ENCODE data around the gene MACROD2.

The MACROD2 gene

GRCh38 chr20:14570811-14571210 is 575.5 kb downstream of the MACROD2 start:
- 84 to 97% methylated on average over 2 of the region's 2 CpGs for WGBS, 2 experiments
- no peak overlapping the region for H3K27ac ChIP-seq (ENCODE audit: insufficient read depth, low read depth, low read length, poor library complexity, severe bottlenecking)
- peaks cover 4% of the 10 kb centered on the region for H3K9me3 ChIP-seq (ENCODE audit: control insufficient read depth, low read length)
- H3K27me3 ChIP-seq (ENCODE audit: control insufficient read depth, insufficient read depth, low read length, poor library complexity, severe bottlenecking), result no peaks in the 10 kb centered on the region
- H3K4me3 ChIP-seq (ENCODE audit: insufficient read depth, low read depth, low read length), result no peak overlapping the region
- no peaks in the 10 kb centered on the region for H3K36me3 ChIP-seq (ENCODE audit: control insufficient read depth, insufficient read depth, low read length)
- peaks cover 18% of the 10 kb centered on the region for H3K4me1 ChIP-seq (ENCODE audit: control insufficient read depth, insufficient read depth, low read length)

DNA sequence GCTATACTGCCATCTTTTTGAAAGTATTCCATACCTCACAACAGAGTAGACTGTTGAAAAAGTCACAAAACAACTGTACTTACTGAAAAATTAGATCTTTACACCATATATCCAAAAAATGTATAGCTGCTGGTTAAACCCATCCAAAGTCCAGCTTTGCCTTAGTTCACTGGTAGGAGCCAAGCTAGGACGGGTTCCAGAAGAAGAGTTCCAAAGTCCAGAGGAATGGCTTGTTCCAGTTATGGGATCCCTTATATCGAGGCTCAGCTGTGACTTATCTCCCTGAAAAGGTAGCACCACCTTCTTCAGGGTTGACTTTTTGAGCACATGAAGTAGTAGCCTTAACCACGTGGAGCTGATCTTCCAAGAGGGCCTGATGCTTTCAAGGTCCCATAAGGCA is 578.4 kb downstream of the MACROD2 start:
- H3K4me1 ChIP-seq (ENCODE audit: control insufficient read depth, insufficient read depth, low read length), result peaks cover 16% of the 10 kb centered on the region
- H3K4me3 ChIP-seq (ENCODE audit: insufficient read depth, low read depth, low read length), result no peak overlapping the region
- no peaks in the 10 kb centered on the region for H3K9me3 ChIP-seq (ENCODE audit: control insufficient read depth, low read length)
- no peak overlapping the region for H3K27ac ChIP-seq (ENCODE audit: insufficient read depth, low read depth, low read length, poor library complexity, severe bottlenecking)
- no peaks in the 10 kb centered on the region for H3K36me3 ChIP-seq (ENCODE audit: control insufficient read depth, insufficient read depth, low read length)
- no peaks in the 10 kb centered on the region for H3K27me3 ChIP-seq (ENCODE audit: control insufficient read depth, insufficient read depth, low read length, poor library complexity, severe bottlenecking)
- WGBS, 2 experiments, result 93 to 96% methylated on average over 3 of the region's 3 CpGs

GRCh38 chr20:14576196-14576877 is 581.0 kb downstream of the MACROD2 start:
- WGBS, 2 experiments, result 82 to 85% methylated on average over 3 of the region's 3 CpGs
- Histone ChIP-seq H3K4me3 (ENCODE audit: insufficient read depth, low read depth, low read length) (no peak overlapping the region), H3K4me1 (ENCODE audit: control insufficient read depth, insufficient read depth, low read length) (peaks cover 7% of the 10 kb centered on the region), H3K9me3 (ENCODE audit: control insufficient read depth, low read length) (no peaks in the 10 kb centered on the region), H3K27me3 (ENCODE audit: control insufficient read depth, insufficient read depth, low read length, poor library complexity, severe bottlenecking) (no peaks in the 10 kb centered on the region), H3K27ac (ENCODE audit: insufficient read depth, low read depth, low read length, poor library complexity, severe bottlenecking) (no peak overlapping the region), H3K36me3 (ENCODE audit: control insufficient read depth, insufficient read depth, low read length) (no peaks in the 10 kb centered on the region)

DNA sequence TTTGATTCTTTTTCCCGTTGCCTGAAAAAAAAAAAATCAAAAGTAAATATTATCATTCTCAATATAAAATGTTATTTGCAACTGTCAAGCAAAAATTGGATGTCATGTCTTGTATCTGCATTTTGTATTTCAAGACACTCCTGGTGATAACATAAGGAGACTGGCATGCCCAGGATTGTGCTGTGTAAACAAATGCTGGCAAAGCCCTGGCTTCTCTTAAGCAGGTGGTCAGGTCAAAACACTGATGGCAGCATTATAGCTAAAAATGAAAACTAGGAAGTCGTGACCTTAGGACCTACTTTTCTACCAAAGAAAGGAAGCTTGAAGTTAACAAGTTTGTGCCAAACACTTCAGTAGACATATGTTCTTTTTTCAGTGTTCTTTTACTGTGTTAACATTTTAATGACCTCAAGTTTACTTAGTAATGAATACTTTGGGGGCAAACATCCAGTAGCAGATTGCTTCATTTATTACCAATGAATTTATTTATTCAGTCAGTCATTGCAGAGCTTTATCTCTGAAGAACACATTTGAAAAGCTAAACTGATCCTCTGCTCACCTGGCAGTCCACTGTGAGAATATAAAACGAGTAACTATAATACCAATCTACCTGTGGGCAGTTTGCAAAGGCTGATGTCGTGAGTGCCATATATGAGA is 585.2 kb downstream of the MACROD2 start:
- no peak overlapping the region for H3K4me3 ChIP-seq (ENCODE audit: insufficient read depth, low read depth, low read length)
- peaks cover 7% of the 10 kb centered on the region for H3K4me1 ChIP-seq (ENCODE audit: control insufficient read depth, insufficient read depth, low read length)
- no peaks in the 10 kb centered on the region for H3K27me3 ChIP-seq (ENCODE audit: control insufficient read depth, insufficient read depth, low read length, poor library complexity, severe bottlenecking)
- H3K27ac ChIP-seq (ENCODE audit: insufficient read depth, low read depth, low read length, poor library complexity, severe bottlenecking), result no peak overlapping the region
- H3K36me3 ChIP-seq (ENCODE audit: control insufficient read depth, insufficient read depth, low read length), result no peaks in the 10 kb centered on the region
- no peaks in the 10 kb centered on the region for H3K9me3 ChIP-seq (ENCODE audit: control insufficient read depth, low read length)
- 90 to 95% methylated on average over 3 to 4 of the region's 4 CpGs for WGBS, 2 experiments

- no peaks in the 10 kb centered on the region for H3K27me3 ChIP-seq (ENCODE audit: control insufficient read depth, insufficient read depth, low read length, poor library complexity, severe bottlenecking)
- no peaks in the 10 kb centered on the region for H3K36me3 ChIP-seq (ENCODE audit: control insufficient read depth, insufficient read depth, low read length)
- no peaks in the 10 kb centered on the region for H3K9me3 ChIP-seq (ENCODE audit: control insufficient read depth, low read length)
- no peaks in the 10 kb centered on the region for H3K4me1 ChIP-seq (ENCODE audit: control insufficient read depth, insufficient read depth, low read length)
- WGBS, 2 experiments, result 93 to 97% methylated on average over 3 of the region's 3 CpGs
- H3K4me3 ChIP-seq (ENCODE audit: insufficient read depth, low read depth, low read length), result no peak overlapping the region
- no peak overlapping the region for H3K27ac ChIP-seq (ENCODE audit: insufficient read depth, low read depth, low read length, poor library complexity, severe bottlenecking)
These were observed 586.4 kb downstream of the MACROD2 start for GRCh38 chr20:14581731-14582130.

DNA sequence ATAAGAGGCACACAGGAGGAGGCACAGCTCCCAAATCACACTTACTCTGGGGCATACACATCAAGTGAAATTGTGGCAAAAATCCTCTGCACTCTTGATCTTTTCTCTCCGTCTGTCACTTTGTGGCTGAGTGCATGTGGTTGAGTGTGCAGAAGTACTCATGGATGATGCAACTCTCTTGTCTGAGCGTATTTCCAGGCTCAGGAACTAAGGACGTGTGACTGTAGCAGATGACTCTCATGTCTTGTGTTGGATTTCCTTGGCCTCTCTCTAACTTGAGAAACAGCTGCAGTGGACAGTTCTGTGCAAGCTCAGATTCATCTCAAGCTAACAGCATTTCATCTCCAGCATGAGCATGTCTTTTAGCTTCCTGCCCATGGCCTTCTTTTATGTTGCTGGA is 587.5 kb downstream of the MACROD2 start:
- Histone ChIP-seq H3K4me1 (ENCODE audit: control insufficient read depth, insufficient read depth, low read length) (no peaks in the 10 kb centered on the region), H3K27ac (ENCODE audit: insufficient read depth, low read depth, low read length, poor library complexity, severe bottlenecking) (no peak overlapping the region), H3K36me3 (ENCODE audit: control insufficient read depth, insufficient read depth, low read length) (no peaks in the 10 kb centered on the region), H3K27me3 (ENCODE audit: control insufficient read depth, insufficient read depth, low read length, poor library complexity, severe bottlenecking) (no peaks in the 10 kb centered on the region), H3K4me3 (ENCODE audit: insufficient read depth, low read depth, low read length) (no peak overlapping the region), H3K9me3 (ENCODE audit: control insufficient read depth, low read length) (no peaks in the 10 kb centered on the region)
- 74 to 85% methylated on average over 3 of the region's 3 CpGs for WGBS, 2 experiments

DNA sequence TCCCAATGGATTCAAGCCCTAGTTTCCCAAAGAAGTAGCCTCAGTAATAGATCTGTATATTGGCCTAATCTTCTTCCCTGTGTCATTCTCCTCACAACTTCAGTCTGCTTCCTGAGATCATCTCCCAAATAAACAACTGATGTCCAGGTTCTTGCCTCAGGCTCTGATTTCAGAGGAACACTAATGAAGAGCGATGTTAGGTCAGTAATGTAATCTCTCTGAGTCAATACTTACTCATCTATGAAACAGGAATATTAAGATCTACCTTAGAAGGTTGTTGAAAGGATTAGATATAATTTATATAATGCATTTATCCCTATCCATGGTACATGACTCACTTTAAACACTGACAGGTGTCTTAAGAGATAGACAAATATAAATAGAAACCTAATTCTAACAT is 588.1 kb downstream of the MACROD2 start:
- H3K27ac ChIP-seq (ENCODE audit: insufficient read depth, low read depth, low read length, poor library complexity, severe bottlenecking), result no peak overlapping the region
- no peaks in the 10 kb centered on the region for H3K36me3 ChIP-seq (ENCODE audit: control insufficient read depth, insufficient read depth, low read length)
- no peaks in the 10 kb centered on the region for H3K27me3 ChIP-seq (ENCODE audit: control insufficient read depth, insufficient read depth, low read length, poor library complexity, severe bottlenecking)
- 80% methylated on average over 1 of the region's 1 CpG; no CpG with 5 or more reads in 1 of the 2 experiments for WGBS, 2 experiments
- no peaks in the 10 kb centered on the region for H3K9me3 ChIP-seq (ENCODE audit: control insufficient read depth, low read length)
- H3K4me3 ChIP-seq (ENCODE audit: insufficient read depth, low read depth, low read length), result no peak overlapping the region
- no peaks in the 10 kb centered on the region for H3K4me1 ChIP-seq (ENCODE audit: control insufficient read depth, insufficient read depth, low read length)

- 86% methylated on average over 1 of the region's 2 CpGs; no CpG with 5 or more reads in 1 of the 2 experiments for WGBS, 2 experiments
- no peak overlapping the region for H3K4me3 ChIP-seq (ENCODE audit: insufficient read depth, low read depth, low read length)
- no peaks in the 10 kb centered on the region for H3K9me3 ChIP-seq (ENCODE audit: control insufficient read depth, low read length)
- no peaks in the 10 kb centered on the region for H3K36me3 ChIP-seq (ENCODE audit: control insufficient read depth, insufficient read depth, low read length)
- no peak overlapping the region for H3K27ac ChIP-seq (ENCODE audit: insufficient read depth, low read depth, low read length, poor library complexity, severe bottlenecking)
- H3K4me1 ChIP-seq (ENCODE audit: control insufficient read depth, insufficient read depth, low read length), result no peaks in the 10 kb centered on the region
- no peaks in the 10 kb centered on the region for H3K27me3 ChIP-seq (ENCODE audit: control insufficient read depth, insufficient read depth, low read length, poor library complexity, severe bottlenecking)
These were observed 594.1 kb downstream of the MACROD2 start for GRCh38 chr20:14589383-14589782.

GRCh38 chr20:14595051-14595450 is 599.7 kb downstream of the MACROD2 start:
- WGBS, 2 experiments, result 91 to 92% methylated on average over 8 of the region's 8 CpGs
- Histone ChIP-seq H3K36me3 (ENCODE audit: control insufficient read depth, insufficient read depth, low read length) (no peaks in the 10 kb centered on the region), H3K4me1 (ENCODE audit: control insufficient read depth, insufficient read depth, low read length) (peaks cover 7% of the 10 kb centered on the region), H3K27ac (ENCODE audit: insufficient read depth, low read depth, low read length, poor library complexity, severe bottlenecking) (no peak overlapping the region), H3K9me3 (ENCODE audit: control insufficient read depth, low read length) (no peaks in the 10 kb centered on the region), H3K4me3 (ENCODE audit: insufficient read depth, low read depth, low read length) (no peak overlapping the region), H3K27me3 (ENCODE audit: control insufficient read depth, insufficient read depth, low read length, poor library complexity, severe bottlenecking) (no peaks in the 10 kb centered on the region)

- no peaks in the 10 kb centered on the region for H3K27me3 ChIP-seq (ENCODE audit: control insufficient read depth, insufficient read depth, low read length, poor library complexity, severe bottlenecking)
- H3K4me1 ChIP-seq (ENCODE audit: control insufficient read depth, insufficient read depth, low read length), result peaks cover 7% of the 10 kb centered on the region
- no peaks in the 10 kb centered on the region for H3K9me3 ChIP-seq (ENCODE audit: control insufficient read depth, low read length)
- no peak overlapping the region for H3K27ac ChIP-seq (ENCODE audit: insufficient read depth, low read depth, low read length, poor library complexity, severe bottlenecking)
- H3K36me3 ChIP-seq (ENCODE audit: control insufficient read depth, insufficient read depth, low read length), result no peaks in the 10 kb centered on the region
- H3K4me3 ChIP-seq (ENCODE audit: insufficient read depth, low read depth, low read length), result no peak overlapping the region
These were observed 601.9 kb downstream of the MACROD2 start for GRCh38 chr20:14597206-14597715.
